Measurements from ENCODE around the gene NCK2. TPM values are rescaled to one million over a fixed set of nuclear protein-coding genes. Genes with fewer than 3 reads are reported as not detected.

NCK2 gene
- polyA plus RNA-seq, 1 of the 3 experiments (the other 2 are of a cell fraction): 42.8 TPM

DNA sequence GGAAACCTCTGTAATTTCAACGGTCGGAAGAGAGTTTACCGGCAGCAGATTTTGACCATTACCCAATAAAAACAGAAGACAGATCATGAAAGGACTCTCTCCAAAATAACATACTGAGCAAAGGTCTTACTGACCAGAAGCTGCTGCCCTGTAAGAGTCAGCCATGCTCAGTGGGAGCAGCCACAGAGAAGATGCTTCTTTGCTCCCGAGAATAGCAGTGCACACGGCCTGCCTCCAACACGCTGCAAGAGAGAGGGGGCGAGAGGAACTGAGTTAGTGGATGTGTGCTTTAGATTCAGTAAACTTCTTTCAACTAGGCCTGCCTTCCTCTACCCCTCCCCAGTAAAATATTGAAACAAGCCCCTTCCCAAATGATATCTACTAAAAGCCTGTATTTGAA, 103.7 kb downstream of the NCK2 start (continued):
- TF ChIP-seq NRF1 (IDR thresholded peaks at IDR 0.05; ENCODE audit: low read depth, low read length): no peak
- TF ChIP-seq MXI1 (IDR thresholded peaks at IDR 0.05; ENCODE audit: low read depth, low read length): no peak
- TF ChIP-seq, protein P1, sequence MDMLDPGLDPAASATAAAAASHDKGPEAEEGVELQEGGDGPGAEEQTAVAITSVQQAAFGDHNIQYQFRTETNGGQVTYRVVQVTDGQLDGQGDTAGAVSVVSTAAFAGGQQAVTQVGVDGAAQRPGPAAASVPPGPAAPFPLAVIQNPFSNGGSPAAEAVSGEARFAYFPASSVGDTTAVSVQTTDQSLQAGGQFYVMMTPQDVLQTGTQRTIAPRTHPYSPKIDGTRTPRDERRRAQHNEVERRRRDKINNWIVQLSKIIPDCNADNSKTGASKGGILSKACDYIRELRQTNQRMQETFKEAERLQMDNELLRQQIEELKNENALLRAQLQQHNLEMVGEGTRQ (IDR thresholded peaks at IDR 0.05; ENCODE audit: borderline replicate concordance, low read depth, low read length): no peak
- TF ChIP-seq FOXJ3 (CRISPR knock-in tag; IDR thresholded peaks at IDR 0.05): no peak

DNA sequence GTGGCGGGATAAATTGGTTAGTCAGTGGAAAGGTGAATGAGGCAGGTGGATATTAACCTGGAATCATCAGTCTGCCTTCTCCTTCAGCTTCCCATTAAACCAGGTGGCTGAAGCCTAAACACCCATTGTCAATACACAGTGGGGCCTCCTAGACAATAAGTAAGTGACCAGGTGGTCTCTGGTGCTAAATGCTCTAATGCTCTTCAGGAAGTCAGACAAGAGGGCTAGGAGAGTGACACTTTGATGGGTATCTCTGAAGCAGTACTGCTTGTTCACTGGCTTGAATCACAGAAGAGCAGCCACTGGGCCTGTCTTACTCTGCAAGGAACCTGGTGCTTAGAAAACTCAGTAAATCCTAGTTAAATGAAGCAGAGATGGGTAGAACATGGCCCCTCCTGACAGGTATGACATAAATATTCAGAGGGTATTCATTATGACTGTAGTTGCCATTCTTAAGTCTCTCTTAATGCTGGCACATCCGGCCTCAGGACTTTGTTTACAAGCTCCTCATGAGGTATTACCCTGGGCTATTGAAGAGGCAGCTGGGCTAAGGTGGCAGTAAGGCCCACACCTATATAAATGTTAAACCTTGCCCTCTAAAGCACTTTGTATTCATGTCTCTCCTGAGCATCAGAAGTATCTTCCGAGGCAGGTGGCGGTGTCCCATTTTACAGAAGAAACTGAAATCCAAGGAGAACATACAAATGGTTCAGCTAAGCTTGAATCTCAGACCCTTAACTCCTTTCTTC, 104.9 kb downstream of the NCK2 start:
- CTCF ChIA-PET: interaction anchor here (1.0 kb wide), 1 partner anchor 67 kb away, joined by 3 read pairs; no protein-coding TSS in a partner anchor
- peaks cover 41% of the 10 kb centered on the region for H3K79me2 ChIP-seq (ENCODE audit: insufficient read depth)
- no peaks in the 10 kb centered on the region for H4K20me1 ChIP-seq (ENCODE audit: insufficient read depth)

More for the DNA sequence above, 104.9 kb downstream of the NCK2 start:
- no peaks in the 10 kb centered on the region for H3K9me3 ChIP-seq
- H3K9ac ChIP-seq: no peak overlapping the region
- H3K9me2 ChIP-seq: no peaks in the 10 kb centered on the region
- H3K36me3 ChIP-seq (replicated peaks in 1 of 2; ENCODE audit: control insufficient read depth in 1 of 2, insufficient read depth in 2 of 2, low read length in 1 of 2): no peaks in the 10 kb centered on the region
- no peaks in the 10 kb centered on the region for H3K27me3 ChIP-seq (ENCODE audit: insufficient read depth)
- TF ChIP-seq ELF1 (IDR thresholded peaks at IDR 0.05) (no peak), RCOR1 (IDR thresholded peaks at IDR 0.05; ENCODE audit: low read length) (no peak), RAD21 (IDR thresholded peaks at IDR 0.05; ENCODE audit: low read length) (no peak), YY1 (IDR thresholded peaks at IDR 0.05; ENCODE audit: low read depth) (no peak), NRF1 (IDR thresholded peaks at IDR 0.05; ENCODE audit: low read depth, low read length) (no peak), GATA2 (CRISPR knock-in tag; IDR thresholded peaks at IDR 0.05) (no peak), EP300 (IDR thresholded peaks at IDR 0.05; ENCODE audit: borderline replicate concordance in 1 of 2, low read depth in 1 of 2, low read length in 1 of 2) (no peak), MXI1 (IDR thresholded peaks at IDR 0.05; ENCODE audit: low read depth, low read length) (no peak), TCF12 (IDR thresholded peaks at IDR 0.05) (no peak), FOXM1 (IDR thresholded peaks at IDR 0.05; ENCODE audit: low read depth) (no peak), TAF1 (IDR thresholded peaks at IDR 0.05; ENCODE audit: borderline replicate concordance, low read depth, low read length) (no peak), TEAD4 (IDR thresholded peaks at IDR 0.05; ENCODE audit: borderline replicate concordance, insufficient read depth) (no peak), SIN3A (IDR thresholded peaks at IDR 0.05; ENCODE audit: borderline replicate concordance, low read depth, low read length) (no peak), POLR2AphosphoS5 (IDR thresholded peaks at IDR 0.05; ENCODE audit: low read depth, low read length) (no peak), JUND (IDR thresholded peaks at IDR 0.05) (no peak)
- TF ChIP-seq, protein P2, sequence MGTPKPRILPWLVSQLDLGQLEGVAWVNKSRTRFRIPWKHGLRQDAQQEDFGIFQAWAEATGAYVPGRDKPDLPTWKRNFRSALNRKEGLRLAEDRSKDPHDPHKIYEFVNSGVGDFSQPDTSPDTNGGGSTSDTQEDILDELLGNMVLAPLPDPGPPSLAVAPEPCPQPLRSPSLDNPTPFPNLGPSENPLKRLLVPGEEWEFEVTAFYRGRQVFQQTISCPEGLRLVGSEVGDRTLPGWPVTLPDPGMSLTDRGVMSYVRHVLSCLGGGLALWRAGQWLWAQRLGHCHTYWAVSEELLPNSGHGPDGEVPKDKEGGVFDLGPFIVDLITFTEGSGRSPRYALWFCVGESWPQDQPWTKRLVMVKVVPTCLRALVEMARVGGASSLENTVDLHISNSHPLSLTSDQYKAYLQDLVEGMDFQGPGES (IDR thresholded peaks at IDR 0.05; ENCODE audit: low read depth, low read length): no peak
- TF ChIP-seq, protein P3, sequence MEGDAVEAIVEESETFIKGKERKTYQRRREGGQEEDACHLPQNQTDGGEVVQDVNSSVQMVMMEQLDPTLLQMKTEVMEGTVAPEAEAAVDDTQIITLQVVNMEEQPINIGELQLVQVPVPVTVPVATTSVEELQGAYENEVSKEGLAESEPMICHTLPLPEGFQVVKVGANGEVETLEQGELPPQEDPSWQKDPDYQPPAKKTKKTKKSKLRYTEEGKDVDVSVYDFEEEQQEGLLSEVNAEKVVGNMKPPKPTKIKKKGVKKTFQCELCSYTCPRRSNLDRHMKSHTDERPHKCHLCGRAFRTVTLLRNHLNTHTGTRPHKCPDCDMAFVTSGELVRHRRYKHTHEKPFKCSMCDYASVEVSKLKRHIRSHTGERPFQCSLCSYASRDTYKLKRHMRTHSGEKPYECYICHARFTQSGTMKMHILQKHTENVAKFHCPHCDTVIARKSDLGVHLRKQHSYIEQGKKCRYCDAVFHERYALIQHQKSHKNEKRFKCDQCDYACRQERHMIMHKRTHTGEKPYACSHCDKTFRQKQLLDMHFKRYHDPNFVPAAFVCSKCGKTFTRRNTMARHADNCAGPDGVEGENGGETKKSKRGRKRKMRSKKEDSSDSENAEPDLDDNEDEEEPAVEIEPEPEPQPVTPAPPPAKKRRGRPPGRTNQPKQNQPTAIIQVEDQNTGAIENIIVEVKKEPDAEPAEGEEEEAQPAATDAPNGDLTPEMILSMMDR (IDR thresholded peaks at IDR 0.05): no peak
- TF ChIP-seq, protein P4, sequence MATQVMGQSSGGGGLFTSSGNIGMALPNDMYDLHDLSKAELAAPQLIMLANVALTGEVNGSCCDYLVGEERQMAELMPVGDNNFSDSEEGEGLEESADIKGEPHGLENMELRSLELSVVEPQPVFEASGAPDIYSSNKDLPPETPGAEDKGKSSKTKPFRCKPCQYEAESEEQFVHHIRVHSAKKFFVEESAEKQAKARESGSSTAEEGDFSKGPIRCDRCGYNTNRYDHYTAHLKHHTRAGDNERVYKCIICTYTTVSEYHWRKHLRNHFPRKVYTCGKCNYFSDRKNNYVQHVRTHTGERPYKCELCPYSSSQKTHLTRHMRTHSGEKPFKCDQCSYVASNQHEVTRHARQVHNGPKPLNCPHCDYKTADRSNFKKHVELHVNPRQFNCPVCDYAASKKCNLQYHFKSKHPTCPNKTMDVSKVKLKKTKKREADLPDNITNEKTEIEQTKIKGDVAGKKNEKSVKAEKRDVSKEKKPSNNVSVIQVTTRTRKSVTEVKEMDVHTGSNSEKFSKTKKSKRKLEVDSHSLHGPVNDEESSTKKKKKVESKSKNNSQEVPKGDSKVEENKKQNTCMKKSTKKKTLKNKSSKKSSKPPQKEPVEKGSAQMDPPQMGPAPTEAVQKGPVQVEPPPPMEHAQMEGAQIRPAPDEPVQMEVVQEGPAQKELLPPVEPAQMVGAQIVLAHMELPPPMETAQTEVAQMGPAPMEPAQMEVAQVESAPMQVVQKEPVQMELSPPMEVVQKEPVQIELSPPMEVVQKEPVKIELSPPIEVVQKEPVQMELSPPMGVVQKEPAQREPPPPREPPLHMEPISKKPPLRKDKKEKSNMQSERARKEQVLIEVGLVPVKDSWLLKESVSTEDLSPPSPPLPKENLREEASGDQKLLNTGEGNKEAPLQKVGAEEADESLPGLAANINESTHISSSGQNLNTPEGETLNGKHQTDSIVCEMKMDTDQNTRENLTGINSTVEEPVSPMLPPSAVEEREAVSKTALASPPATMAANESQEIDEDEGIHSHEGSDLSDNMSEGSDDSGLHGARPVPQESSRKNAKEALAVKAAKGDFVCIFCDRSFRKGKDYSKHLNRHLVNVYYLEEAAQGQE (IDR thresholded peaks at IDR 0.05; ENCODE audit: low read depth, low read length): no peak
- TF ChIP-seq, protein P5, sequence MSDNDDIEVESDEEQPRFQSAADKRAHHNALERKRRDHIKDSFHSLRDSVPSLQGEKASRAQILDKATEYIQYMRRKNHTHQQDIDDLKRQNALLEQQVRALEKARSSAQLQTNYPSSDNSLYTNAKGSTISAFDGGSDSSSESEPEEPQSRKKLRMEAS (IDR thresholded peaks at IDR 0.05; ENCODE audit: low read depth): no peak
- TF ChIP-seq, protein P6, sequence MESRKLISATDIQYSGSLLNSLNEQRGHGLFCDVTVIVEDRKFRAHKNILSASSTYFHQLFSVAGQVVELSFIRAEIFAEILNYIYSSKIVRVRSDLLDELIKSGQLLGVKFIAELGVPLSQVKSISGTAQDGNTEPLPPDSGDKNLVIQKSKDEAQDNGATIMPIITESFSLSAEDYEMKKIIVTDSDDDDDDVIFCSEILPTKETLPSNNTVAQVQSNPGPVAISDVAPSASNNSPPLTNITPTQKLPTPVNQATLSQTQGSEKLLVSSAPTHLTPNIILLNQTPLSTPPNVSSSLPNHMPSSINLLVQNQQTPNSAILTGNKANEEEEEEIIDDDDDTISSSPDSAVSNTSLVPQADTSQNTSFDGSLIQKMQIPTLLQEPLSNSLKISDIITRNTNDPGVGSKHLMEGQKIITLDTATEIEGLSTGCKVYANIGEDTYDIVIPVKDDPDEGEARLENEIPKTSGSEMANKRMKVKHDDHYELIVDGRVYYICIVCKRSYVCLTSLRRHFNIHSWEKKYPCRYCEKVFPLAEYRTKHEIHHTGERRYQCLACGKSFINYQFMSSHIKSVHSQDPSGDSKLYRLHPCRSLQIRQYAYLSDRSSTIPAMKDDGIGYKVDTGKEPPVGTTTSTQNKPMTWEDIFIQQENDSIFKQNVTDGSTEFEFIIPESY (IDR thresholded peaks at IDR 0.05; ENCODE audit: borderline replicate concordance, low read depth): no peak
- WGBS (ENCODE audit: low lambda C conversion rate): 93% methylated on average over 4 of the region's 4 CpGs
- no peak for DNase-seq
- no peak overlapping the region for H3K27ac ChIP-seq (ENCODE audit: low read depth in 2 of 2, low read length in 1 of 2)
- no peak overlapping the region for H2AFZ ChIP-seq (ENCODE audit: low read depth)
- H3F3A ChIP-seq (replicated peaks; ENCODE audit: insufficient read depth): no peaks in the 10 kb centered on the region
- H3K4me3 ChIP-seq (ENCODE audit: low read depth in 2 of 2, low read length in 1 of 2): no peak overlapping the region
- H3K4me2 ChIP-seq: no peak overlapping the region
- no peaks in the 10 kb centered on the region for H3K4me1 ChIP-seq (ENCODE audit: control insufficient read depth in 1 of 2, insufficient read depth in 2 of 2, low read depth in 1 of 2, low read length in 1 of 2)
- POLR2A ChIA-PET: no interaction called here

Measured in SK-N-SH (cell line).